ENCODE measurements around the gene GALP.

The GALP gene

GRCh38 chr19:56189785-56190184 is 14.0 kb downstream of the GALP start:
- Histone ChIP-seq H4K20me1 (ENCODE audit: control insufficient read depth, insufficient read depth, low read depth, low read length) (no peaks in the 10 kb centered on the region), H3K4me3 (ENCODE audit: low read length) (no peak overlapping the region), H3K9me2 (replicated peaks; ENCODE audit: control insufficient read depth, low read length) (no peaks in the 10 kb centered on the region), H3F3A (ENCODE audit: control insufficient read depth, insufficient read depth) (no peaks in the 10 kb centered on the region), H3K27me3 (ENCODE audit: control insufficient read depth, low read length) (peaks cover 3% of the 10 kb centered on the region; the same call in 1 of the 2 replicates), H3K9me3 (ENCODE audit: control insufficient read depth, insufficient read depth, low read length) (no peaks in the 10 kb centered on the region), H3K27ac (ENCODE audit: low read depth, low read length) (no peak overlapping the region), H3K4me1 (ENCODE audit: control insufficient read depth, low read length) (no peaks in the 10 kb centered on the region), H3K36me3 (ENCODE audit: control insufficient read depth, low read length) (no peaks in the 10 kb centered on the region), H3K4me2 (ENCODE audit: low read length) (no peak overlapping the region), H3K79me2 (ENCODE audit: control insufficient read depth, low read length) (no peaks in the 10 kb centered on the region)
- TF ChIP-seq CTCF (IDR thresholded peaks at IDR 0.05; ENCODE audit: low read depth, low read length, poor library complexity, severe bottlenecking) (no peak), EZH2phosphoT487 (IDR thresholded peaks at IDR 0.05; ENCODE audit: borderline replicate concordance, low read length) (no peak)

GRCh38 chr19:56191115-56191514 is 15.3 kb downstream of the GALP start:
- H3K4me2 ChIP-seq (ENCODE audit: low read length) = no peak overlapping the region
- H3K9me2 ChIP-seq (replicated peaks; ENCODE audit: control insufficient read depth, low read length) = no peaks in the 10 kb centered on the region
- TF ChIP-seq CTCF (IDR thresholded peaks at IDR 0.05; ENCODE audit: low read depth, low read length, poor library complexity, severe bottlenecking) (peak; percentile 34), EZH2phosphoT487 (IDR thresholded peaks at IDR 0.05; ENCODE audit: borderline replicate concordance, low read length) (no peak)
- H4K20me1 ChIP-seq (ENCODE audit: control insufficient read depth, insufficient read depth, low read depth, low read length) = no peaks in the 10 kb centered on the region
- no peaks in the 10 kb centered on the region for H3K79me2 ChIP-seq (ENCODE audit: control insufficient read depth, low read length)
- H3K4me1 ChIP-seq (ENCODE audit: control insufficient read depth, low read length) = no peaks in the 10 kb centered on the region
- H3K4me3 ChIP-seq (ENCODE audit: low read length) = no peak overlapping the region
- H3K27ac ChIP-seq (ENCODE audit: low read depth, low read length) = no peak overlapping the region
- H3K9me3 ChIP-seq (ENCODE audit: control insufficient read depth, insufficient read depth, low read length) = no peaks in the 10 kb centered on the region
- no peaks in the 10 kb centered on the region for H3K36me3 ChIP-seq (ENCODE audit: control insufficient read depth, low read length)
- H3K27me3 ChIP-seq (ENCODE audit: control insufficient read depth, low read length) = peaks cover 3% of the 10 kb centered on the region; the same call in 1 of the 2 replicates
- H3F3A ChIP-seq (ENCODE audit: control insufficient read depth, insufficient read depth) = no peaks in the 10 kb centered on the region

GRCh38 chr19:56191711-56192110 is 15.9 kb downstream of the GALP start:
- Histone ChIP-seq H3K9me2 (replicated peaks; ENCODE audit: control insufficient read depth, low read length) (no peaks in the 10 kb centered on the region), H3K27me3 (ENCODE audit: control insufficient read depth, low read length) (peaks cover 3% of the 10 kb centered on the region; the same call in 1 of the 2 replicates), H3K27ac (ENCODE audit: low read depth, low read length) (no peak overlapping the region), H4K20me1 (ENCODE audit: control insufficient read depth, insufficient read depth, low read depth, low read length) (no peaks in the 10 kb centered on the region), H3K4me2 (ENCODE audit: low read length) (no peak overlapping the region), H3F3A (ENCODE audit: control insufficient read depth, insufficient read depth) (no peaks in the 10 kb centered on the region), H3K9me3 (ENCODE audit: control insufficient read depth, insufficient read depth, low read length) (no peaks in the 10 kb centered on the region), H3K4me3 (ENCODE audit: low read length) (no peak overlapping the region), H3K4me1 (ENCODE audit: control insufficient read depth, low read length) (no peaks in the 10 kb centered on the region), H3K79me2 (ENCODE audit: control insufficient read depth, low read length) (no peaks in the 10 kb centered on the region), H3K36me3 (ENCODE audit: control insufficient read depth, low read length) (no peaks in the 10 kb centered on the region)
- TF ChIP-seq EZH2phosphoT487 (IDR thresholded peaks at IDR 0.05; ENCODE audit: borderline replicate concordance, low read length) (no peak), CTCF (IDR thresholded peaks at IDR 0.05; ENCODE audit: low read depth, low read length, poor library complexity, severe bottlenecking) (no peak)
